Activated T-cell treated with anti-CD3 and anti-CD28 coated beads, Interleukin-2, amount 50 U/mL, for 24 hours (primary cell): ENCODE measurements around the gene DPYSL5.
A peak's percentile ranks its signal among the peaks of the same experiment; 100 is the strongest.

Experiments used
- DNase-seq: peaks from one replicate; pipeline ENCODE4 v3.0.0-alpha.2; 2020
- H3K27ac Mint-ChIP-seq: 2 replicates; pipeline ENCODE4 v1.8.0; 2020; ENCODE audit warnings: mild to moderate bottlenecking, mixed read lengths
- H3K27me3 Mint-ChIP-seq: 2 replicates; pipeline ENCODE4 v1.8.0; 2020; ENCODE audit warnings: mixed read lengths
- H3K36me3 Mint-ChIP-seq: 2 replicates; pipeline ENCODE4 v1.8.0; 2020; ENCODE audit warnings: low read depth, mixed read lengths
- H3K4me1 Mint-ChIP-seq: 2 replicates; pipeline ENCODE4 v1.8.0; 2020; ENCODE audit warnings: low read depth, mixed read lengths
- H3K4me3 Mint-ChIP-seq: 2 replicates; pipeline ENCODE4 v1.8.0; 2020; ENCODE audit warnings: mild to moderate bottlenecking, moderate library complexity, mixed read lengths
- H3K9me3 Mint-ChIP-seq: 2 replicates; pipeline ENCODE4 v1.8.0; 2020; ENCODE audit warnings: mixed read lengths

The DPYSL5 gene

DNA sequence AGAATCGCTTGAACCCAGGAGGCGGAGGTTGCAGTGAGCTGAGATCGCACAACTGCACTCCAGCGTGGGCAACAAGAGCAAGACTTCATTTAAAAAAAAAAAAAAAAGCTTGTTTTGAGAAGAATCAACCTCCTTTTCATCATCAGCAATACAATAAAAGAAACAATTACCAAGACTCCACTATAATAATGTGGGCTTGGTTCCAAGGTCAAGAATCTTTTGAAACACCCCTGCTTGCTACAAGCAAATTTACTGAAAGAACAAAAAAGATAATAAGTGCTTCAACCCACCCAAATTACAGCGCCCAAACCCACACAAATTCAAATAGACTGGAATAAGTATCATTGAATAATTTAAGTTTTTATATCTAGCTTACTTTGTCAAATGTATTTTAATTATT is 88.9 kb downstream of the DPYSL5 start:
- Mint-ChIP-seq H3K4me3 (no peak overlapping the region), H3K27ac (no peak overlapping the region), H3K27me3 (no peaks in the 10 kb centered on the region), H3K36me3 (no peaks in the 10 kb centered on the region), H3K4me1 (no peaks in the 10 kb centered on the region), H3K9me3 (no peaks in the 10 kb centered on the region)
- DNase-seq: no peak

- Mint-ChIP-seq H3K36me3 (no peaks in the 10 kb centered on the region), H3K4me1 (peaks cover 2% of the 10 kb centered on the region), H3K27ac (no peak overlapping the region), H3K4me3 (no peak overlapping the region), H3K9me3 (no peaks in the 10 kb centered on the region), H3K27me3 (peaks cover 6% of the 10 kb centered on the region)
- DNase-seq: no peak
These were observed 90.6 kb downstream of the DPYSL5 start for GRCh38 chr2:26938399-26939118.

GRCh38 chr2:26940001-26940400 is 92.1 kb downstream of the DPYSL5 start:
- H3K4me1 Mint-ChIP-seq: peaks cover 2% of the 10 kb centered on the region
- no peak for DNase-seq
- H3K4me3 Mint-ChIP-seq: no peak overlapping the region
- no peaks in the 10 kb centered on the region for H3K36me3 Mint-ChIP-seq
- H3K9me3 Mint-ChIP-seq: no peaks in the 10 kb centered on the region
- peaks cover 15% of the 10 kb centered on the region for H3K27me3 Mint-ChIP-seq
- H3K27ac Mint-ChIP-seq: no peak overlapping the region

- Mint-ChIP-seq H3K27me3 (peaks cover 19% of the 10 kb centered on the region), H3K4me3 (no peak overlapping the region), H3K27ac (no peak overlapping the region), H3K36me3 (no peaks in the 10 kb centered on the region), H3K4me1 (peaks cover 2% of the 10 kb centered on the region), H3K9me3 (no peaks in the 10 kb centered on the region)
- no peak for DNase-seq
These were observed 93.6 kb downstream of the DPYSL5 start for GRCh38 chr2:26941486-26941885.

DNA sequence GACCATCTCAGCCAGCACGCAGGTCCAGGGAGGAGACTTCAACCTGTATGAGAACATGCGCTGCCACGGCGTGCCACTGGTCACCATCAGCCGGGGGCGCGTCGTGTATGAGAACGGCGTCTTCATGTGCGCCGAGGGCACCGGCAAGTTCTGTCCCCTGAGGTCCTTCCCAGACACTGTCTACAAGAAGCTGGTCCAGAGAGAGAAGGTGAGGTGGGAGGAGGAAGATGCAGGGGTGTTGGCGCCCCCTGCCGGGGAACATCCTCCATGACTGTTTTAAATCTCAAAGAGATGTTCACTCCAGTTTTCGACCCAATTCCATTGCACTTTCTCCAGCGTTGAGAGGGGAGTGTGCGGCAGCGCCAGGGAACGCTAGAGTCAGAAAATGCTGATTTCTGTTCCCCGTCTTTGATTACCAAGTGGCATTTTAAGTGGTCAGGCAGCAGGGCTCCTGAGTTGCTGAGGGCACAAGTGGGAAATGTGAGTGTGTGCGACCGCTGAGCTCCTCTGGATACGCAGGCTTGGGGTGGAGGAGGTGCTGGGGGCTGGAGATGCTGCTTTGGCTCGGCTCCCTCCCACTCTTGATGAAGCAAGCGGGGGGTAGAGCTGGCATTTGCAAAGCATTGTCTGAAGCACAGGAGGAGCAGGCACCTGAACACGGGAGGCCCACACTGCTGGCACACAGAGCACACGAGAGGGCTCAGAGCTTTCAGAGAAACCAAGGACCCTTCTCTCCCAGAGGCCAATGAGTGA is 94.8 kb downstream of the DPYSL5 start:
- no peaks in the 10 kb centered on the region for H3K9me3 Mint-ChIP-seq
- H3K27ac Mint-ChIP-seq: no peak overlapping the region
- peak; percentile 79 for DNase-seq
- peaks cover 19% of the 10 kb centered on the region for H3K27me3 Mint-ChIP-seq
- no peak overlapping the region for H3K4me3 Mint-ChIP-seq
- H3K4me1 Mint-ChIP-seq: peaks cover 2% of the 10 kb centered on the region
- no peaks in the 10 kb centered on the region for H3K36me3 Mint-ChIP-seq

DNA sequence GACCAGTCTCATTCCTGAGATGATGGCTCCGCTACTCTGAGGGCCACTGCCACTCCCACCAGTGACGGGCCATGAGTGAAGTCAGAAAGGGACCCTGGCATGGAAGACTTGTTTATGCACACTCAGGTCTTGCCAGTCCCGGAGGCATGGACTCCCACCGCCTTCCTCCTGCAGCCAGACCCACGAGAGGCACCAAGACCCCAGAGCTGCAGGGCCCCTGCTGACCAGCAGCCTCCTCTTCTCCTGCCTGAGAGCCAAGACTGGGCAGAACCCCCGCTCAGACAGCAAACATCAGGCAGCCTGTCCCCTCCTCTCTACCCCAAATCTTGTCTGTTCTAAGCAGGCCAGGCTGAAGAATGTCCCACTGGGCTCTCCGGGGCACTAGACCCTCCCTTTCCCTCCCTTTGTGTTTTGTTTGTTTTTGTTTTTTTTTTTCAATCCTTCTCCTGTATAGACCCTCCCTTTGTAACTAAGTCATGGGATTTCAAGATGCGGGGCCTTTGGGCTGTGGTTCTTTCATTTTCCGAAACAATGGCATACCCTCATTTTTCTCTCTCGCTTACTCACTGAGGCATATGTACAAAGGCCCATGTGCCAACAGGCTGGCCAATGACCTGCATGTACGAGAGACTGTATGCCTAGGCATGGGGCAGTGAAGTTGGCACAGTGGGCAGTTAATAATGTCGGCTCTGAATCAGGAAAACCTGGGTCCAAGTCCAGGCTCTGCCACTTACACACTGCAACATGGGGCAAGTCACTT is 98.2 kb downstream of the DPYSL5 start:
- Mint-ChIP-seq H3K36me3 (no peaks in the 10 kb centered on the region), H3K4me1 (peaks cover 2% of the 10 kb centered on the region), H3K9me3 (no peaks in the 10 kb centered on the region), H3K27ac (no peak overlapping the region), H3K4me3 (no peak overlapping the region), H3K27me3 (peaks cover 19% of the 10 kb centered on the region)
- DNase-seq: no peak

- Mint-ChIP-seq H3K4me1 (peaks cover 2% of the 10 kb centered on the region), H3K27ac (no peak overlapping the region), H3K27me3 (peaks cover 19% of the 10 kb centered on the region), H3K4me3 (no peak overlapping the region), H3K36me3 (no peaks in the 10 kb centered on the region), H3K9me3 (no peaks in the 10 kb centered on the region)
- DNase-seq: no peak
These were observed 99.2 kb downstream of the DPYSL5 start for GRCh38 chr2:26946841-26947784.

DNA sequence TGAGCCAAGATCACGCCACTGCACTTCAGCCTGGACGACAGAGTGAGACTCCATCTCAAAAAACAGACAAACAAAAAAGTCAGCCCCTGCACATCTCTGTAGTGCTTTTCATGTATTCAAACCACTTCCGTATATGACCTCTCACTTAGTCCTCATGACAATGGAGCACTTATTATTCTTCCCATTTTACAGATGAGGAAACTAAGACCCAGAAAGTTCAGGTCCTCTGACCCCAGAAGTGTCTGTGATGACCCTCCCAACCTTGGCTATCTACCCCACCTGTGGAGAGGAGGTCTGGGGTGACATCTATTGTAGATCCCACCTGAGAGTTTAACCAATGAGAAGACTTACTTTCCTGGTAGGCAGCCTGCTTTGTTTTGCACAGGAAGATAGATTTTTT is 100.9 kb downstream of the DPYSL5 start:
- H3K27ac Mint-ChIP-seq: no peak overlapping the region
- no peaks in the 10 kb centered on the region for H3K4me1 Mint-ChIP-seq
- no peaks in the 10 kb centered on the region for H3K36me3 Mint-ChIP-seq
- no peaks in the 10 kb centered on the region for H3K9me3 Mint-ChIP-seq
- no peak for DNase-seq
- H3K4me3 Mint-ChIP-seq: no peak overlapping the region
- peaks cover 11% of the 10 kb centered on the region for H3K27me3 Mint-ChIP-seq

DNA sequence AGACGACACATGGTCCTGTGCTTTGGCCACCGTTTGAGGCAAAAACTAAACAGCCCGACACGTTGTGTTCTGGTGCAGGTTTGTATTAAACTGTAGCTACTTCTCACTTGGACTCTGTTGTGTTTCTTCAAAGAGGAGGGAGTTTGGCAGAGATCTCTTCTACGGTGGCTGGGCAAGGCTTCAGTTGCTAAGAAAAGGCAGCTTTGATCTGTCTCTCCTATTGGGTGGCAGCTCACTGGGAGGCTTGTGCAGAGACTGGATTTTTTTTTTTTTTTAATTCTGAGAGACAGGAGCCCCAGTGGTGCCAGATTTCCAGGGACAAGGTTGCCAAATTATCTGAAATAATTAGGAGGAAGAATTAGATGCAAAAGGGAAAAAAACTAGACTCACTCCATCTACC is 102.3 kb downstream of the DPYSL5 start:
- Mint-ChIP-seq H3K27ac (no peak overlapping the region), H3K4me1 (no peaks in the 10 kb centered on the region), H3K4me3 (no peak overlapping the region), H3K27me3 (peaks cover 8% of the 10 kb centered on the region), H3K36me3 (no peaks in the 10 kb centered on the region), H3K9me3 (no peaks in the 10 kb centered on the region)
- DNase-seq: no peak

DNA sequence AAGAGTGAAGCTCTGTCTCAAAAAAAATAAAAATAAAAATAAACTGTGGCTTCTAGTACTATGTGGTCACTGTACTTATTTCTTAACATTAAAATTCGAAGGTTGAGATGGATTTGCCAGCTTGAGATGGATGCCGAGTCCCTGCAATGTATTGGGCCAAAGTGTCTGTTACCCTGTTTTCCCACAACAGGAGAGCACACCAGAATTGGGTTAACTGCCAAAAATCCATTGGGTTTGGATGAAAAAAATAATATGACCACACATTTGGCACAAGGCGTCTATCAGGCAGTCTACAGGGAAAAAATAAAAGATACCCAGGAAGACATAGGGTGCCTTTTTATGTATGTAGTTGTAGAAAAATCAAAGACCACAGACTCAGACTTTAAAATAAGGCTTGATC is 103.3 kb downstream of the DPYSL5 start:
- Mint-ChIP-seq H3K36me3 (no peaks in the 10 kb centered on the region), H3K27ac (no peak overlapping the region), H3K4me1 (no peaks in the 10 kb centered on the region), H3K9me3 (no peaks in the 10 kb centered on the region), H3K4me3 (no peak overlapping the region), H3K27me3 (peaks cover 14% of the 10 kb centered on the region)
- no peak for DNase-seq

- no peak overlapping the region for H3K4me3 Mint-ChIP-seq
- no peak for DNase-seq
- no peaks in the 10 kb centered on the region for H3K4me1 Mint-ChIP-seq
- no peaks in the 10 kb centered on the region for H3K9me3 Mint-ChIP-seq
- H3K27me3 Mint-ChIP-seq: peaks cover 19% of the 10 kb centered on the region
- no peaks in the 10 kb centered on the region for H3K36me3 Mint-ChIP-seq
- no peak overlapping the region for H3K27ac Mint-ChIP-seq
These were observed 104.4 kb downstream of the DPYSL5 start for GRCh38 chr2:26952374-26952773.

DNA sequence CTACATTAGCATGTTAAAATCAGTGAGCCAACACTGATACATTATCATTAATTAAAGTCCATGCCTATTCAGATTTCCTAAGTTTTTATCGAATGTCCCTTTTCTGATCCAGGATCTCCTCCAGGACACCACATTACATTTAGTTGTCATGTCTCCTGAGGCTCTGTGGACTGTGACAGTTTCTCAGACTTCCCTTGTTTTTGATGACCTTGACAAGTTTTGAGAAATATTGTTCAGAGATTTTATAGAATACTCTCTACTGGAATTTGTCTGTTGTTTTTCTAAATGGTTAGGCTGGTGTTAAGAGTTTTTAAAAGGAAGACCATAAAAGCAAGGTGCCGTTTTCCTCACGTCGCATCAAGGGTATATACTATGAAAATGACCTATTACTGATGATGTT is 106.2 kb downstream of the DPYSL5 start:
- H3K4me3 Mint-ChIP-seq: no peak overlapping the region
- no peaks in the 10 kb centered on the region for H3K4me1 Mint-ChIP-seq
- H3K36me3 Mint-ChIP-seq: no peaks in the 10 kb centered on the region
- no peak for DNase-seq
- H3K27me3 Mint-ChIP-seq: peaks cover 27% of the 10 kb centered on the region
- H3K27ac Mint-ChIP-seq: no peak overlapping the region
- H3K9me3 Mint-ChIP-seq: no peaks in the 10 kb centered on the region

DNA sequence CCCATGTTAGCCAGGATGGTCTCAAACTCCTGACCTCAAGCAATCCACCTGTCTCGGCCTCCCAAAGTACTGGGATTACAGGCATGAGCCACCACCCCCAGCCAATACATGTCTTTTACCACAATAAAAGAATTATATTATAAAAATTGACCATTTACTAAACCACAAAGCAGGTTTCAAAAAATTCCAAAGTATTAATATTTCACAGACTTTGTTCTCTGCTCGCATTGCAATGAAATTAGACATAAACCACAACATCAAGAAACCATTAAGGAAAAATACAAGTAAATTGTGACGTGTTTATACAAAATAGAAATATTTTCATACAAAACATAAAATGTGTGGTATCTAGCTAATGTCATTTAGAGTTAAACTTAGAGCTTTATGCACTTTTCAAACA is 109.1 kb downstream of the DPYSL5 start:
- Mint-ChIP-seq H3K27me3 (peaks cover 44% of the 10 kb centered on the region), H3K36me3 (no peaks in the 10 kb centered on the region), H3K9me3 (no peaks in the 10 kb centered on the region), H3K27ac (no peak overlapping the region), H3K4me1 (no peaks in the 10 kb centered on the region), H3K4me3 (no peak overlapping the region)
- no peak for DNase-seq

GRCh38 chr2:26957534-26957933 is 109.6 kb downstream of the DPYSL5 start:
- Mint-ChIP-seq H3K9me3 (no peaks in the 10 kb centered on the region), H3K36me3 (no peaks in the 10 kb centered on the region), H3K4me1 (no peaks in the 10 kb centered on the region), H3K4me3 (no peak overlapping the region), H3K27me3 (peaks cover 44% of the 10 kb centered on the region), H3K27ac (no peak overlapping the region)
- DNase-seq: no peak
